Medulla oblongata (tissue), 1 donor: ENCODE measurements around the gene EPB41L1.
"Not testable (repeated sequence)": the region's sequence is repeated elsewhere in the genome, so short reads cannot be mapped to it uniquely, and the experiment has no call there.

Experiments
- DNase-seq: peaks from one replicate; pipeline ENCODE4 v3.0.0-alpha.2; 2015; ENCODE audit errors: extremely low spot score

The EPB41L1 gene

GRCh38 chr20:36126836-36127527 lies 27.6 kb upstream of the EPB41L1 start:
- DNase-seq: no peak

- DNase-seq: no peak
Observed at GRCh38 chr20:36128463-36129159, 25.9 kb upstream of the EPB41L1 start.

DNA sequence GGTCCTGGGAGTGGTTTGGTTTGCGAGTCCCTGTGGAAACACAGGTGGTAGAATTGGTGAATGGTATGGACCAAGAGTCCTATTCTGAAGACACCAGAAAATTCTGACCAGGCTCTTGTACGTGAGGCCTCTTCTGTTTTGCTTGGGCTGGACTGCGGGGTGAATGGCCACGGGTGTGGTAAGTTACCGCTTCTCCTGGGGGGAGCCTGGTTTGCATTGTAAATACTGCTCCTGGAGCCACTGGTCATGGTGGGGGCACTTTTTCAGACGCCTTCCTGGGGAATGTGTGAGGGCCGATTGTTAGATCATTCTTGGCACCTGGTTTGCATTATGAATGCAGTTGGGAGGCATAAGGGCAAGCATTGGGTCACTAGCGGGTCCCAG lies 25.4 kb upstream of the EPB41L1 start:
- no peak for DNase-seq

DNA sequence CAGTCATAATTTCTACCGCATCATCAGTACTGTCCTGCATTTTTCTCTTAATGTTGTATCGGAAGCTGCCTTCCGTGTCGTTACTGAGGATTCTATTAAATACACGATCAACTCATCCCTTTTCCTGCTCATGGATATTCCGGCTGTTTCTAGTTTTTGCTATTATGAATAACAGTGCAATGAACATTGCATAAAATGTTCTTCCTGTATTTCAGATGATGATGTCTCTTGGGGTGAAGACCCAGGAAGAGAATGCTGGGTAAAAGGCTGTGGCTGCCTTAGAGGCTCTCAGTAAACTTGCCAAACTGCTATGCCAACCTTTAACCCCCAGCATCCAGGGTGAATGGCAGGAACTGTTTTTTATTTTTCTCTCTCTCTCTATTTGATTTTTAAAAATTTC lies 24.1 kb upstream of the EPB41L1 start:
- DNase-seq: no peak

DNA sequence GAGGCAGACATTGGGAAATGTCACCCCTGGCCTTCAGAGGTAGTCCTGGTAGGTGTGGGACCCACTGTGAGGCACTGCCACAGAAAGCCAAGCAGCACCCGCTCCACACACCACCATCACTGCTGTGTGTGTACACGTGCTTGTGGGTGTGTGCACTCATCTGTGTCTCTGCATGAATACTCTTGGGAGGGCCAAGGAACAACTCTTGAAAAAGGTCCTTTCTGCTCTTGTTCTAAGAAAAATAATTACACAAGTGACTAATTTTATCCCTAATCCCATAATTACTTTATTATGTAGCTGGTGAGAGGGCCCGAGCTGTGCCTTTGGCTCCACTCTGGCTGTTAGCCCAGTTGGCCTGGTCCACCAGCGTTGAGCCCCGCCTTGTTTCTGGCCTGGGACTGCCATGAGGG lies 21.7 kb upstream of the EPB41L1 start:
- DNase-seq: no peak

DNA sequence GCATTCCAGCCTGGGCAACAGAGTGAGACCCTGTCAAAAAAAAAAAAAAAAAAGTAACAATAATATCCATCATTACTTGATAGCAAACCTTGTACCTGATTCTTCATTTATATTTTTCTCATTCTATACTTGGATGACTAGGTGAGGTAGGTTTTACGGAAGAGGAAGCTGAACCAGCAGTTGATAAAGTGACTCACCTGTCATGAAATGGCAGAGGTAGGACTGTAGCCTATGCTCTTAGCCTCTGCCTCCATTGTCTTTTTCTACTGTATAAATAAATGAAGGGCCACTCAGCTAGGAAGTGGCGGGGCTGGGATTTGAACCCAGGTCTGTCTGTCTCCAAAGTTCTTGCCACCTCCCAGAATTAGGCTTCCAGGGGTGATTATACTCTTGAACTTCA lies 20.7 kb upstream of the EPB41L1 start:
- DNase-seq: no peak

DNA sequence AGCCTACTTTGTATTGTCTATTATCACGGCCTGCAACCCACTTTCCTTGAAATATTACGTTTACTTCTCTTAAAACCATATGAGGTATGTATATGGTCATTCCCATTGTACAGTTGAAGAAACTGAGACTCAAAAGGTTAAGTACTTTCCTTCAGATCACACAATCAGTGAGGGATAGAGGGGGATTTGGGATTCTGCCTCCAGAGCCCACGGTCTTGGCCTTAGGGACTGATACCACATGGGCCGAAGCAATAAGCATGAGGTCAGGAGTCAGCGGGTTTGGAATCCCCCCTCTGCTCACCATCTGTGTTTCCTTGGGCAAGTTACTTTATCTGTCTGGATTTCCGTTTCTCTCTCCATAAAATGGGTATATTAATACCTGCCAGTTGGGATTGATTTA lies 19.4 kb upstream of the EPB41L1 start:
- DNase-seq: no peak

DNA sequence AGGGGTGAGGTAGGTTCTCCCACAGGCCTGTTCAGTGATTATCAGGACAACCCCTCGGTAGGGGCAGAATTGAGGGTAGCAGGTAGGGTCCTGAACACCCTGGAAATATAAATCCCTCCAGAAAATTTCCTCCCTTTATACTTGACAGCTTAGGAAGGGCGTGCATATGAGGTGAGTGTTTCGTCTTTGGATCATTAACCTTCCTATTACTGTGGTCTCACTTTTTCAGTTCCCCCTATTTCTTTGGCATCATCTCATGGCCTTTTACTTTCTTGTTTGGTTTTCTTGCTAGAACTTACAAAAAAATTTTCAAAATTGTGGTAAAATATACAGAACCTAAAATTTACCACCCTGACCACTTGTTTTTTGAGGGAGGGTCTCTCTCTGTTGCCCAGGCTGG lies 18.7 kb upstream of the EPB41L1 start:
- DNase-seq: no peak

- DNase-seq: not testable (repeated sequence)
Observed at GRCh38 chr20:36137313-36137712, 17.2 kb upstream of the EPB41L1 start.

DNA sequence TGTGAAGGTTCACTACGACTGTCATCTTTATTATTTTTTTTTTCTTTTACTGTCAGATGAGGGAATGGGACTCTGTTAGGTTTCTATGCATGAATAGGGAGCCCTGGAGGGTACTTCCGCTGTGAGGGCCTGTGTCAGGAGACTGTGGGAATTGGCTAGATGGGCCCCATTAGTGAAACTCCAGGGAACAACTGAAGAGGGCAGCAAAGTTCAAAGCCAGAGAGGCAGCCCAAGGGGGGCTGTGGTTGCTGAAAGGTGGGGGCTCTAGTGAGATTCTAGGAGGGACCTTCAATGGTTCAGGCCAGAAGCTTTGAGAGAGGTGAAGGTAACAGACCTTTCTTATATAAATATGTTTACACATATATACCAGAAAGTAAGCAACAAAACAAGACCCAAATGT lies 13.2 kb upstream of the EPB41L1 start:
- DNase-seq: no peak

DNA sequence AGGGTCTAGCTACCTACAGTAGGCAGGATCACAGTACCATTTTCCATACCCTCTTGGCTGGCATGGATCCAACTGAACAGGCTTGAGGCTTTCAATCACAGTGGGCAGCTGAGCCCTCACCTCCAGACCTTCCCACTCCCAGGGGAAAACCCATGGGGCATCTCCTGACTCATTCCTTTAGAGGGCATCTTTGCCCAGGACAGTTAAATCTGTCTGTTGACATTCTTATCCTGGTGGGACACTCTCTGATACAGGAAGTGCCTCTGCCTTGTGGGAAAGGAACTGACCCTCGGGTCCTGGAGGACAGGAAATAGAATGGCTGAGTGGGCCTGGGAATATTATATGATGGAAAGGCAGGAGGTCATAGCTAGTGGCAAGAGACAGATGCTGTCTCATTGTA lies 10.2 kb upstream of the EPB41L1 start:
- no peak for DNase-seq

GRCh38 chr20:36145877-36146707 lies 8.4 kb upstream of the EPB41L1 start:
- DNase-seq: peak; percentile 56

- no peak for DNase-seq
Observed at GRCh38 chr20:36147690-36148089, 6.8 kb upstream of the EPB41L1 start.

DNA sequence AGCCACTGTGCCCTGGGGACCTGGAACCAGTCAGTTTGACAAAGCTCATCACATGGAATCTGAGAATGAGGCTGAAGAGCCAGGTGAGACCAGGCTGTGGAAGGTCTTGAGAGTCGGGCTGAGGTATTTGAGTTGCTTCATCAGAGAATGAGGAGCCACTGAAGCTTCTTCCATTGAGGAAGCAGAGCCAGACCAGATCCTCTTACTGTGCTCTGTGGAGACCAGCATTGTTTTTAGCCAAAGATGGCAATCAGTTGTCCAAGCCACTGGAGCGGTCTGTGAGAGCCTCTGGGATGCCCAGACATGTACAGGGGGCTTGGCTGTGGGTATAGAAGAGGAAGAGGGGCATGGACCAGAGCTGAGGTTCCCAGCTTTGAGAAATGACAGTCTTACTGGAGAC lies 6.1 kb upstream of the EPB41L1 start:
- no peak for DNase-seq

- no peak for DNase-seq
Observed at GRCh38 chr20:36149012-36149411, 5.5 kb upstream of the EPB41L1 start.

DNA sequence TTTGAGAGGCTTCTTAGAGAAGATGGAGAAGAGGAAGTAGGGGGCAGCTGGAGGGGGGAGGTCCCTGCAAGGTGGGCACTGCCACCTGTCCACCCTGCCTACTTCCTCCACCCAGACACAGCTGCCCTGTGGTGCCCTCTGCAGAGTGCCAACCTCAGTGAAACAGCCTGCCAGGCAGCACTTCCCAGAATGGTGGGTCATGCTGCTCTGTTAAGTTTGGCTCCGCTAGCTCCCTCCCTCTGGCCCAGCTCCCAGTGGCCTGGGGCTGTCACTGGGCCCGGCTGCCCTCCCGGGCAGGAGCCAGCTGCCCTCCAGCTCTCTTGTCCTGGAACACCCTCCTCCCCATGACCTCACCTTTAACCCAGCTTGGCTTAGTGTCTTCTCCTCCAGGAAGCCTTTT lies 5.1 kb upstream of the EPB41L1 start:
- peak; percentile 69 for DNase-seq

DNA sequence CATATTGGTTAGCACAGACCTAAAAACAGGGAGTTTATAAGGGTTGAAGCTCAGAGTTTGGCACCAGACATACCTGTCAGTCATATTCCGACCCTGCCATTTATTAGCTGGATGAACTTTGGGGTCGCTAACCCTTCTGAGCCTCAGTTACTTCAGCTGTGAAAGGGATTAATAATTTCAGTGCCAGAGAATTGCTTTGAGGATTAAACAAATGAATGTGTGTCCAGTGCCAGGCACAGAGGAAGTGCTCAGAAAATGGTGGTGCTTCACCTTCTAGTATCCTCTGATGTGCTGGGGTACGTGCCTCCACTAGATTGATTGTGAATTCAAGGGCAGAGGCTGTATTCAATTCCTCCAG lies 4.1 kb upstream of the EPB41L1 start:
- no peak for DNase-seq

GRCh38 chr20:36150847-36151539 lies 3.5 kb upstream of the EPB41L1 start:
- no peak for DNase-seq

- DNase-seq: peak; percentile 64
Observed at GRCh38 chr20:36152261-36152660, 2.3 kb upstream of the EPB41L1 start.

GRCh38 chr20:36153204-36153603 lies 1.3 kb upstream of the EPB41L1 start:
- no peak for DNase-seq

GRCh38 chr20:36153736-36154699 lies 522 bp upstream of the EPB41L1 start:
- peak; percentile 88 for DNase-seq
